IPS-18a (cell line): ENCODE results near the gene LPGAT1.

Experiments
- H3K27ac ChIP-seq: one replicate; pipeline ENCODE4 v1.5.1; 2013; ENCODE audit warnings: low read length
- H3K27me3 ChIP-seq: one replicate; pipeline ENCODE4 v1.6.1; 2013; ENCODE audit warnings: mild to moderate bottlenecking, low read length; ENCODE audit not compliant: control insufficient read depth, insufficient read depth
- H3K36me3 ChIP-seq: one replicate; pipeline ENCODE4 v1.6.1; 2013; ENCODE audit warnings: low read depth, low read length; ENCODE audit not compliant: control insufficient read depth
- H3K4me1 ChIP-seq: one replicate; pipeline ENCODE4 v1.6.1; 2013; ENCODE audit warnings: low read depth, low read length; ENCODE audit not compliant: control insufficient read depth
- H3K4me3 ChIP-seq: one replicate; pipeline ENCODE4 v1.5.1; 2013; ENCODE audit warnings: low read length
- H3K9ac ChIP-seq: one replicate; pipeline ENCODE4 v1.6.1; 2013; ENCODE audit warnings: mild to moderate bottlenecking, low read length, moderate library complexity
- H3K9me3 ChIP-seq: one replicate; pipeline ENCODE4 v1.6.1; 2013; ENCODE audit warnings: low read depth, low read length; ENCODE audit not compliant: control insufficient read depth

The LPGAT1 gene

GRCh38 chr1:211752951-211753486, 77.5 kb downstream of the LPGAT1 start:
- Histone ChIP-seq H3K27me3 (no peaks in the 10 kb centered on the region), H3K36me3 (no peaks in the 10 kb centered on the region), H3K4me1 (peaks cover 14% of the 10 kb centered on the region), H3K4me3 (no peak overlapping the region), H3K9ac (peak overlapping the region; percentile 20), H3K9me3 (no peaks in the 10 kb centered on the region), H3K27ac (no peak overlapping the region)

GRCh38 chr1:211752317-211752716, 78.2 kb downstream of the LPGAT1 start:
- Histone ChIP-seq H3K9ac (peak overlapping the region; percentile 20), H3K36me3 (no peaks in the 10 kb centered on the region), H3K9me3 (no peaks in the 10 kb centered on the region), H3K27ac (no peak overlapping the region), H3K4me1 (peaks cover 14% of the 10 kb centered on the region), H3K27me3 (no peaks in the 10 kb centered on the region), H3K4me3 (no peak overlapping the region)

GRCh38 chr1:211751438-211751837, 79.1 kb downstream of the LPGAT1 start:
- Histone ChIP-seq H3K27ac (no peak overlapping the region), H3K9me3 (no peaks in the 10 kb centered on the region), H3K36me3 (no peaks in the 10 kb centered on the region), H3K27me3 (no peaks in the 10 kb centered on the region), H3K4me1 (peaks cover 14% of the 10 kb centered on the region), H3K4me3 (no peak overlapping the region), H3K9ac (no peak overlapping the region)

GRCh38 chr1:211750599-211750998, 80.0 kb downstream of the LPGAT1 start:
- Histone ChIP-seq H3K4me1 (peaks cover 14% of the 10 kb centered on the region), H3K9me3 (no peaks in the 10 kb centered on the region)

GRCh38 chr1:211749251-211749650, 81.3 kb downstream of the LPGAT1 start:
- no peaks in the 10 kb centered on the region for H3K9me3 ChIP-seq
- H3K9ac ChIP-seq: no peak overlapping the region
- H3K27ac ChIP-seq: no peak overlapping the region
- no peak overlapping the region for H3K4me3 ChIP-seq
- H3K4me1 ChIP-seq: peaks cover 14% of the 10 kb centered on the region
- H3K36me3 ChIP-seq: no peaks in the 10 kb centered on the region
- H3K27me3 ChIP-seq: no peaks in the 10 kb centered on the region

More at GRCh38 chr1:211750599-211750998, 80.0 kb downstream of the LPGAT1 start:
- no peak overlapping the region for H3K4me3 ChIP-seq
- no peak overlapping the region for H3K27ac ChIP-seq
- no peaks in the 10 kb centered on the region for H3K36me3 ChIP-seq
- H3K27me3 ChIP-seq: no peaks in the 10 kb centered on the region
- H3K9ac ChIP-seq: no peak overlapping the region

- no peak overlapping the region for H3K4me3 ChIP-seq
- H3K4me1 ChIP-seq: peaks cover 14% of the 10 kb centered on the region
- H3K27me3 ChIP-seq: no peaks in the 10 kb centered on the region
- H3K9ac ChIP-seq: no peak overlapping the region
- H3K9me3 ChIP-seq: no peaks in the 10 kb centered on the region
- H3K36me3 ChIP-seq: no peaks in the 10 kb centered on the region
- no peak overlapping the region for H3K27ac ChIP-seq
These were observed 81.8 kb downstream of the LPGAT1 start for GRCh38 chr1:211748810-211749209.

GRCh38 chr1:211742889-211743529, 87.6 kb downstream of the LPGAT1 start:
- no peak overlapping the region for H3K27ac ChIP-seq

GRCh38 chr1:211742272-211742671, 88.3 kb downstream of the LPGAT1 start:
- Histone ChIP-seq H3K4me1 (no peaks in the 10 kb centered on the region), H3K27me3 (no peaks in the 10 kb centered on the region), H3K36me3 (no peaks in the 10 kb centered on the region), H3K9me3 (no peaks in the 10 kb centered on the region), H3K9ac (no peak overlapping the region), H3K4me3 (no peak overlapping the region), H3K27ac (no peak overlapping the region)

More at GRCh38 chr1:211742889-211743529, 87.6 kb downstream of the LPGAT1 start:
- Histone ChIP-seq H3K36me3 (no peaks in the 10 kb centered on the region), H3K9me3 (no peaks in the 10 kb centered on the region), H3K4me1 (no peaks in the 10 kb centered on the region), H3K9ac (no peak overlapping the region), H3K4me3 (no peak overlapping the region), H3K27me3 (no peaks in the 10 kb centered on the region)

- no peak overlapping the region for H3K27ac ChIP-seq
These were observed 88.8 kb downstream of the LPGAT1 start for GRCh38 chr1:211741788-211742187.

GRCh38 chr1:211741116-211741515, 89.4 kb downstream of the LPGAT1 start:
- H3K27me3 ChIP-seq: no peaks in the 10 kb centered on the region
- no peak overlapping the region for H3K4me3 ChIP-seq
- no peaks in the 10 kb centered on the region for H3K4me1 ChIP-seq
- no peaks in the 10 kb centered on the region for H3K36me3 ChIP-seq
- H3K9ac ChIP-seq: no peak overlapping the region
- no peak overlapping the region for H3K27ac ChIP-seq
- H3K9me3 ChIP-seq: no peaks in the 10 kb centered on the region

More at GRCh38 chr1:211741788-211742187, 88.8 kb downstream of the LPGAT1 start:
- H3K27me3 ChIP-seq: no peaks in the 10 kb centered on the region
- H3K36me3 ChIP-seq: no peaks in the 10 kb centered on the region
- no peak overlapping the region for H3K4me3 ChIP-seq
- H3K9me3 ChIP-seq: no peaks in the 10 kb centered on the region
- H3K4me1 ChIP-seq: no peaks in the 10 kb centered on the region
- no peak overlapping the region for H3K9ac ChIP-seq

- Histone ChIP-seq H3K36me3 (no peaks in the 10 kb centered on the region), H3K27me3 (no peaks in the 10 kb centered on the region), H3K4me3 (no peak overlapping the region), H3K9ac (no peak overlapping the region), H3K4me1 (no peaks in the 10 kb centered on the region), H3K9me3 (no peaks in the 10 kb centered on the region), H3K27ac (no peak overlapping the region)
These were observed 90.7 kb downstream of the LPGAT1 start for GRCh38 chr1:211739671-211740411.
